NB4 (cell line): Measurements from ENCODE around the gene CD14.
"Not testable (repeated sequence)": the region's sequence is repeated elsewhere in the genome, so short reads cannot be mapped to it uniquely, and the experiment has no call there.

Experiments
- MYC ChIP-seq: IDR thresholded peaks from 2 replicates; pipeline ENCODE4 v1.6.1; 2011; ENCODE audit warnings: low read depth, low read length
- POLR2A ChIP-seq: IDR thresholded peaks from 2 replicates; pipeline ENCODE4 v1.6.1; 2011; ENCODE audit warnings: mild to moderate bottlenecking; ENCODE audit not compliant: insufficient read length; ENCODE audit errors: extremely low read depth
- TF ChIP-seq, protein P1 (sequence below): IDR thresholded peaks from 2 replicates; pipeline ENCODE4 v1.6.1; 2011; ENCODE audit warnings: low read depth, low read length
- TF ChIP-seq, protein P2 (sequence below): IDR thresholded peaks from one replicate; pipeline ENCODE4 v1.5.1; 2012; ENCODE audit warnings: low read depth, low read length

DNA sequence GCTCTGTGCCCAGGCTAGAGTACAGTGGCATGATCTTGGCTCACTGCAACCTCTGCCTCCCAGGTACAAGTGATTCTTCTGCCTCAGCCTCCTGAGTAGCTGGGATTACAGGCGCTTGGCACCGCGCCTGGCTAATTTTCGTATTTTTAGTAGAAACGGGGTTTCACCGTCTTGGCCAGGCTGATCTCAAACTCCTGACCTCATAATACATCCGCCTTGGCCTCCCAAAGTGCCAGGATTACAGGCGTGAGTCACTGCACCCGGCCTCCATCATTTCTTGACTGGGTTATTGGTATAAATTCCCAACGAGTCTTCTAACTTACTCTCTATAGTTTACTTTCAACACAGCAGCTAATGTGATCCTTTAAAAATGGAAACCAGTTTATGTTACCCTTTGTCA lies 8.1 kb downstream of the CD14 start:
- TF ChIP-seq, protein P1, sequence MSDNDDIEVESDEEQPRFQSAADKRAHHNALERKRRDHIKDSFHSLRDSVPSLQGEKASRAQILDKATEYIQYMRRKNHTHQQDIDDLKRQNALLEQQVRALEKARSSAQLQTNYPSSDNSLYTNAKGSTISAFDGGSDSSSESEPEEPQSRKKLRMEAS: not testable (repeated sequence)
- TF ChIP-seq, protein P2, sequence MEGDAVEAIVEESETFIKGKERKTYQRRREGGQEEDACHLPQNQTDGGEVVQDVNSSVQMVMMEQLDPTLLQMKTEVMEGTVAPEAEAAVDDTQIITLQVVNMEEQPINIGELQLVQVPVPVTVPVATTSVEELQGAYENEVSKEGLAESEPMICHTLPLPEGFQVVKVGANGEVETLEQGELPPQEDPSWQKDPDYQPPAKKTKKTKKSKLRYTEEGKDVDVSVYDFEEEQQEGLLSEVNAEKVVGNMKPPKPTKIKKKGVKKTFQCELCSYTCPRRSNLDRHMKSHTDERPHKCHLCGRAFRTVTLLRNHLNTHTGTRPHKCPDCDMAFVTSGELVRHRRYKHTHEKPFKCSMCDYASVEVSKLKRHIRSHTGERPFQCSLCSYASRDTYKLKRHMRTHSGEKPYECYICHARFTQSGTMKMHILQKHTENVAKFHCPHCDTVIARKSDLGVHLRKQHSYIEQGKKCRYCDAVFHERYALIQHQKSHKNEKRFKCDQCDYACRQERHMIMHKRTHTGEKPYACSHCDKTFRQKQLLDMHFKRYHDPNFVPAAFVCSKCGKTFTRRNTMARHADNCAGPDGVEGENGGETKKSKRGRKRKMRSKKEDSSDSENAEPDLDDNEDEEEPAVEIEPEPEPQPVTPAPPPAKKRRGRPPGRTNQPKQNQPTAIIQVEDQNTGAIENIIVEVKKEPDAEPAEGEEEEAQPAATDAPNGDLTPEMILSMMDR: not testable (repeated sequence)
- TF ChIP-seq POLR2A, MYC: not testable (repeated sequence)
